Neural cell (in vitro differentiated cells): ENCODE results near the gene SLFNL1.

ENCODE experiments used
- CTCF ChIP-seq: fragments of 450-650 bp; IDR thresholded peaks from 2 replicates; pipeline ENCODE4 v1.5.1; 2014; ENCODE audit warnings: antibody characterized with exemption, mild to moderate bottlenecking, moderate library complexity; ENCODE audit not compliant: poor library complexity, severe bottlenecking
- EP300 ChIP-seq: fragments of 450-650 bp; conservative IDR thresholded peaks from 2 replicates; pipeline ENCODE4 v1.6.1; 2014; ENCODE audit warnings: antibody characterized with exemption, mild to moderate bottlenecking, moderate library complexity; ENCODE audit not compliant: poor library complexity, severe bottlenecking
- EZH2 ChIP-seq: fragments of 200-600, 300-800 bp; shearing (Covaris generic), sonication (generic); IDR thresholded peaks from 2 replicates; pipeline ENCODE4 v1.6.1; 2014; ENCODE audit warnings: antibody characterized with exemption, low read length, borderline replicate concordance, mild to moderate bottlenecking; ENCODE audit not compliant: insufficient read depth, poor library complexity, severe bottlenecking
- MXI1 ChIP-seq: fragments of 450-650 bp; conservative IDR thresholded peaks from 2 replicates; pipeline ENCODE4 v1.6.1; 2014; ENCODE audit warnings: antibody characterized with exemption, mild to moderate bottlenecking; ENCODE audit not compliant: poor library complexity, severe bottlenecking
- POLR2AphosphoS5 ChIP-seq: IDR thresholded peaks from 2 replicates; pipeline ENCODE4 v1.6.1; 2012
- RAD21 ChIP-seq: fragments of 450-650 bp; conservative IDR thresholded peaks from 2 replicates; pipeline ENCODE4 v1.6.1; 2014; ENCODE audit warnings: antibody characterized with exemption, mild to moderate bottlenecking, moderate library complexity
- REST ChIP-seq: IDR thresholded peaks from 2 replicates; pipeline ENCODE4 v1.6.1; 2012; ENCODE audit warnings: borderline replicate concordance
- SMC3 ChIP-seq: fragments of 450-650 bp; conservative IDR thresholded peaks from 2 replicates; pipeline ENCODE4 v1.6.1; 2014; ENCODE audit warnings: antibody characterized with exemption, mild to moderate bottlenecking, moderate library complexity; ENCODE audit not compliant: poor library complexity
- TAF1 ChIP-seq: IDR thresholded peaks from 2 replicates; pipeline ENCODE4 v1.6.1; 2012; ENCODE audit warnings: low read depth

GRCh38 chr1:41010345-41010744 is 11.2 kb downstream of the SLFNL1 start:
- no peak for TF ChIP-seq POLR2AphosphoS5
- TF ChIP-seq REST = no peak
- TF ChIP-seq CTCF = no peak
- TF ChIP-seq TAF1 = no peak
- no peak for TF ChIP-seq EZH2
- no peak for TF ChIP-seq EP300
- no peak for TF ChIP-seq SMC3
- no peak for TF ChIP-seq RAD21
- no peak for TF ChIP-seq MXI1
